ENCODE measurements around the gene AKNA.

DNA sequence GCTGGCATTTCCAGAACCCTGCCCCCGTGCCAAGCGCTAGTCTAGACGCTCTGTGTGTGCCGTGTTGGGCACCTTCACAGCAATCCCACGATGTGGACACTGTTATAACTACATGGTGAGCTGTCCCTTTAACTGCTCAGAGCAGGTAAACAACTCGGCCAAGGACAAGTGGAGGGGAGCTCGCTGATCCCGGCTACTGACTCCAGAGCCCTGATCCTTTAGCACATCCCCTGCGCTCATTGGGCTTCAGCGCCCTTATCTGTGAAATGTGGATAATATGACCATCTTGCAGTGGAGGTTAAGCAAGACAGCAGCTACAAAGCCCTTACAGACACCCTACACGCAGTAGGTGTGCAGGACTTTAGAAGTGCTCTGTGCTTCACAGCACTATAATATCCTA, 41.6 kb downstream of the AKNA start:
- TF ChIP-seq, protein P1, sequence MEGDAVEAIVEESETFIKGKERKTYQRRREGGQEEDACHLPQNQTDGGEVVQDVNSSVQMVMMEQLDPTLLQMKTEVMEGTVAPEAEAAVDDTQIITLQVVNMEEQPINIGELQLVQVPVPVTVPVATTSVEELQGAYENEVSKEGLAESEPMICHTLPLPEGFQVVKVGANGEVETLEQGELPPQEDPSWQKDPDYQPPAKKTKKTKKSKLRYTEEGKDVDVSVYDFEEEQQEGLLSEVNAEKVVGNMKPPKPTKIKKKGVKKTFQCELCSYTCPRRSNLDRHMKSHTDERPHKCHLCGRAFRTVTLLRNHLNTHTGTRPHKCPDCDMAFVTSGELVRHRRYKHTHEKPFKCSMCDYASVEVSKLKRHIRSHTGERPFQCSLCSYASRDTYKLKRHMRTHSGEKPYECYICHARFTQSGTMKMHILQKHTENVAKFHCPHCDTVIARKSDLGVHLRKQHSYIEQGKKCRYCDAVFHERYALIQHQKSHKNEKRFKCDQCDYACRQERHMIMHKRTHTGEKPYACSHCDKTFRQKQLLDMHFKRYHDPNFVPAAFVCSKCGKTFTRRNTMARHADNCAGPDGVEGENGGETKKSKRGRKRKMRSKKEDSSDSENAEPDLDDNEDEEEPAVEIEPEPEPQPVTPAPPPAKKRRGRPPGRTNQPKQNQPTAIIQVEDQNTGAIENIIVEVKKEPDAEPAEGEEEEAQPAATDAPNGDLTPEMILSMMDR (IDR thresholded peaks at IDR 0.05) = no peak
- TF ChIP-seq POLR2A (IDR thresholded peaks at IDR 0.05) = no peak
